ENCODE data around the gene RTEL1.

RTEL1 gene

GRCh38 chr20:63734946-63735858, 77.1 kb downstream of the RTEL1 start:
- H3K27me3 ChIP-seq: peaks cover 3% of the 10 kb centered on the region; the same call in 1 of the 2 replicates
- peaks cover 28% of the 10 kb centered on the region for H3K36me3 ChIP-seq
- H3K4me3 ChIP-seq (ENCODE audit: low read depth, low read length): no peak overlapping the region
- H3K4me1 ChIP-seq: peaks cover 3% of the 10 kb centered on the region
- no peak for TF ChIP-seq CTCF (IDR thresholded peaks at IDR 0.05; ENCODE audit: low read depth, low read length)
- no peaks in the 10 kb centered on the region for H3K9me3 ChIP-seq
- DNase-seq: no peak

GRCh38 chr20:63735859-63736718, 78.0 kb downstream of the RTEL1 start, which contains the start of gene LIME1:
Gene LIME1, plus strand, starts transcription at chr20:63736664. Its CDS starts 886 bp downstream, at chr20:63737550.
- H3K9me3 ChIP-seq: no peaks in the 10 kb centered on the region
- no peak for DNase-seq
- TF ChIP-seq CTCF (IDR thresholded peaks at IDR 0.05; ENCODE audit: low read depth, low read length): no peak
- peaks cover 3% of the 10 kb centered on the region for H3K4me1 ChIP-seq
- no peak within 1 kb of the TSS for H3K4me3 ChIP-seq (ENCODE audit: low read depth, low read length)
- peaks cover 3% of the 10 kb centered on the region; the same call in 1 of the 2 replicates for H3K27me3 ChIP-seq
- H3K36me3 ChIP-seq: peaks cover 28% of the 10 kb centered on the region

- no peak for TF ChIP-seq CTCF (IDR thresholded peaks at IDR 0.05; ENCODE audit: low read depth, low read length)
- peak; percentile 12 for DNase-seq
Observed at GRCh38 chr20:63736893-63737694, 79.0 kb downstream of the RTEL1 start.

GRCh38 chr20:63737695-63737944, 79.5 kb downstream of the RTEL1 start:
- no peak for TF ChIP-seq CTCF (IDR thresholded peaks at IDR 0.05; ENCODE audit: low read depth, low read length)
- Histone ChIP-seq H3K36me3 (peaks cover 38% of the 10 kb centered on the region), H3K4me3 (ENCODE audit: low read depth, low read length) (no peak overlapping the region), H3K27me3 (peaks cover 3% of the 10 kb centered on the region; the same call in 1 of the 2 replicates), H3K9me3 (no peaks in the 10 kb centered on the region), H3K4me1 (peaks cover 3% of the 10 kb centered on the region)
- DNase-seq: no peak

More at GRCh38 chr20:63736893-63737694, 79.0 kb downstream of the RTEL1 start:
- peaks cover 3% of the 10 kb centered on the region for H3K4me1 ChIP-seq
- peaks cover 34% of the 10 kb centered on the region for H3K36me3 ChIP-seq
- no peak overlapping the region for H3K4me3 ChIP-seq (ENCODE audit: low read depth, low read length)
- no peaks in the 10 kb centered on the region for H3K9me3 ChIP-seq
- peaks cover 3% of the 10 kb centered on the region; the same call in 1 of the 2 replicates for H3K27me3 ChIP-seq

- peaks cover 35% of the 10 kb centered on the region for H3K36me3 ChIP-seq
- no peak overlapping the region for H3K4me3 ChIP-seq (ENCODE audit: low read depth, low read length)
- peaks cover 3% of the 10 kb centered on the region for H3K4me1 ChIP-seq
- no peaks in the 10 kb centered on the region for H3K9me3 ChIP-seq
- DNase-seq: no peak
- no peak for TF ChIP-seq CTCF (IDR thresholded peaks at IDR 0.05; ENCODE audit: low read depth, low read length)
- H3K27me3 ChIP-seq: peaks cover 3% of the 10 kb centered on the region; the same call in 1 of the 2 replicates
Observed at GRCh38 chr20:63737945-63738686, 80.0 kb downstream of the RTEL1 start.
